Prostate gland (tissue), 2 donors: Measurements from ENCODE around the gene TUBE1. TPM values are rescaled to one million over a fixed set of nuclear protein-coding genes. Genes with fewer than 3 reads are reported as not detected.

Experiments used
- DNase-seq: peaks from one replicate; pipeline ENCODE4 v3.0.0-alpha.2; 2019; ENCODE audit warnings: low spot score
- H3K27ac ChIP-seq, 2 donors: fragments of 200-600 bp; sonication (generic); 2 replicates each; pipeline ENCODE4 v1.5.1; 2017 to 2019
- H3K27me3 ChIP-seq: fragments of 200-600 bp; sonication (generic); replicated peaks from 2 replicates; pipeline ENCODE4 v1.5.1; 2019; ENCODE audit not compliant: insufficient read depth
- H3K36me3 ChIP-seq, 2 donors: fragments of 200-600 bp; sonication (generic); 1 replicate in 1 of 2; 2 replicates in 1 of 2; pipeline versions ENCODE4 v1.5.1 to v1.8.1; 2017 to 2019
- H3K4me1 ChIP-seq: fragments of 200-600 bp; sonication (generic); replicated peaks from 2 replicates; pipeline ENCODE4 v1.5.1; 2019
- H3K4me3 ChIP-seq, 2 donors: fragments of 200-600 bp; sonication (generic); 2 replicates each; pipeline ENCODE4 v1.5.1; 2017 to 2019
- H3K9me3 ChIP-seq: fragments of 200-600 bp; sonication (generic); 2 replicates; pipeline ENCODE4 v1.5.1; 2017
- CTCF ChIP-seq, 4 experiments: fragments of 200-600 bp in 2 of 4; fragments of 450-650 bp in 2 of 4; sonication (generic) in 2 of 4; IDR thresholded peaks; 1 replicate in 3 of 4; 2 replicates in 1 of 4; pipeline ENCODE4 v1.5.1; 2016 to 2019; ENCODE audit warnings: antibody characterized with exemption in 4 of 4, mild to moderate bottlenecking in 2 of 4, moderate library complexity in 2 of 4
- POLR2A ChIP-seq: fragments of 450-650 bp; IDR thresholded peaks from one replicate; pipeline ENCODE4 v1.6.1; 2016; ENCODE audit warnings: antibody characterized with exemption, mild to moderate bottlenecking
- POLR2AphosphoS5 ChIP-seq: sonication (generic); formaldehyde crosslinking; IDR thresholded peaks from one replicate; pipeline ENCODE4 v1.6.1; 2017; ENCODE audit warnings: antibody characterized with exemption
- WGBS: methylation state at CpG from one replicate; pipeline ENCODE4 v1.1.5; 2018; 5-methylcytosine and 5-hydroxymethylcytosine counted together
- intact Hi-C: fragments of 100-400 bp; cut with DNase I; formaldehyde crosslinking; loops from one replicate; pipeline ENCODE4 v1.14.2; 2022
- total RNA-seq, 2 donors: library from RNA; depleted of rRNA; stranded (reverse); fragments of >200 nt; gene quantifications; one replicate each; pipeline ENCODE4 v1.1.0, GENCODE V29; 2016

The TUBE1 gene
- total RNA-seq, 2 donors from 2014 or later: 20.5 to 36.8 TPM

- Histone ChIP-seq H3K4me3 (no peak overlapping the region), H3K27ac (no peak overlapping the region), H3K4me1 (no peaks in the 10 kb centered on the region), H3K9me3 (no peaks in the 10 kb centered on the region), H3K27me3 (no peaks in the 10 kb centered on the region), H3K36me3 (no peaks in the 10 kb centered on the region)
- TF ChIP-seq POLR2AphosphoS5 (no peak), CTCF (IDR thresholded peaks at IDR 0.05) (no peak)
- 74% methylated on average over 7 of the region's 7 CpGs for WGBS
- intact Hi-C loops: no loop called here
- no peak for DNase-seq
These were observed 56.9 kb downstream of the TUBE1 start for GRCh38 chr6:112030206-112030960.

GRCh38 chr6:112029045-112029822, 58.0 kb downstream of the TUBE1 start:
- WGBS: 82% methylated on average over 15 of the region's 15 CpGs
- no peaks in the 10 kb centered on the region for H3K27me3 ChIP-seq
- no peaks in the 10 kb centered on the region for H3K9me3 ChIP-seq
- no peak for TF ChIP-seq POLR2A
- peak; percentile 22 to 52 (median 32) for TF ChIP-seq CTCF (IDR thresholded peaks at IDR 0.05)
- TF ChIP-seq POLR2AphosphoS5: no peak
- no peak for DNase-seq
- H3K36me3 ChIP-seq: no peaks in the 10 kb centered on the region
- H3K4me1 ChIP-seq: no peaks in the 10 kb centered on the region
- no peak overlapping the region for H3K27ac ChIP-seq
- intact Hi-C loops: no loop called here
- no peak overlapping the region for H3K4me3 ChIP-seq

GRCh38 chr6:112027942-112028674, 59.2 kb downstream of the TUBE1 start:
- H3K9me3 ChIP-seq: no peaks in the 10 kb centered on the region
- H3K4me1 ChIP-seq: no peaks in the 10 kb centered on the region
- WGBS: 59% methylated on average over 3 of the region's 3 CpGs
- H3K27ac ChIP-seq: no peak overlapping the region
- H3K4me3 ChIP-seq: no peak overlapping the region
- DNase-seq: no peak
- TF ChIP-seq CTCF (IDR thresholded peaks at IDR 0.05): no peak
- no peak for TF ChIP-seq POLR2A
- no peak for TF ChIP-seq POLR2AphosphoS5
- no peaks in the 10 kb centered on the region for H3K36me3 ChIP-seq
- H3K27me3 ChIP-seq: no peaks in the 10 kb centered on the region
- intact Hi-C loops: no loop called here

GRCh38 chr6:112026933-112027332, 60.3 kb downstream of the TUBE1 start:
- H3K27ac ChIP-seq: no peak overlapping the region
- H3K27me3 ChIP-seq: no peaks in the 10 kb centered on the region
- no peaks in the 10 kb centered on the region for H3K9me3 ChIP-seq
- WGBS: 96% methylated on average over 4 of the region's 4 CpGs
- H3K4me3 ChIP-seq: no peak overlapping the region
- no peaks in the 10 kb centered on the region for H3K36me3 ChIP-seq
- no peak for DNase-seq
- intact Hi-C loops: no loop called here
- H3K4me1 ChIP-seq: no peaks in the 10 kb centered on the region
- no peak for TF ChIP-seq POLR2A
- no peak for TF ChIP-seq CTCF (IDR thresholded peaks at IDR 0.05)
- no peak for TF ChIP-seq POLR2AphosphoS5
